Epidermal melanocyte (primary cell): ENCODE results near the gene PRKCH.
"Not testable (repeated sequence)": the region's sequence is repeated elsewhere in the genome, so short reads cannot be mapped to it uniquely, and the experiment has no call there.

Source experiments
- DNase-seq: peaks from one replicate; pipeline ENCODE4 v3.0.0; 2011; ENCODE audit warnings: low spot score; ENCODE audit not compliant: insufficient read length

Gene PRKCH

GRCh38 chr14:61526405-61527312, 205.3 kb downstream of the PRKCH start:
- no peak for DNase-seq

GRCh38 chr14:61527325-61528100, 206.1 kb downstream of the PRKCH start:
- DNase-seq, result no peak

GRCh38 chr14:61528591-61529021, 207.2 kb downstream of the PRKCH start:
- DNase-seq, result no peak

GRCh38 chr14:61529360-61529759, 208.0 kb downstream of the PRKCH start:
- not testable (repeated sequence) for DNase-seq

- no peak for DNase-seq
These were observed 208.9 kb downstream of the PRKCH start for GRCh38 chr14:61530296-61530695.

- DNase-seq, result no peak
These were observed 209.5 kb downstream of the PRKCH start for GRCh38 chr14:61530896-61531295.

GRCh38 chr14:61531465-61532122, 210.2 kb downstream of the PRKCH start:
- DNase-seq, result no peak

- DNase-seq, result no peak
These were observed 210.7 kb downstream of the PRKCH start for GRCh38 chr14:61532123-61532505.

GRCh38 chr14:61532763-61533162, 211.4 kb downstream of the PRKCH start:
- DNase-seq, result no peak

GRCh38 chr14:61533513-61534255, 212.3 kb downstream of the PRKCH start:
- no peak for DNase-seq

GRCh38 chr14:61535032-61535431, 213.7 kb downstream of the PRKCH start:
- no peak for DNase-seq

- DNase-seq, result no peak
These were observed 214.1 kb downstream of the PRKCH start for GRCh38 chr14:61535458-61535857.

- DNase-seq, result no peak
These were observed 215.5 kb downstream of the PRKCH start for GRCh38 chr14:61536661-61537562.

GRCh38 chr14:61537563-61538463, 216.4 kb downstream of the PRKCH start:
- DNase-seq, result peak; percentile 73

- DNase-seq, result no peak
These were observed 217.2 kb downstream of the PRKCH start for GRCh38 chr14:61538464-61539022.

GRCh38 chr14:61539631-61540030, 218.3 kb downstream of the PRKCH start:
- DNase-seq, result no peak

- DNase-seq, result no peak
These were observed 219.6 kb downstream of the PRKCH start for GRCh38 chr14:61540931-61541330.

- no peak for DNase-seq
These were observed 221.7 kb downstream of the PRKCH start for GRCh38 chr14:61542848-61543790.
